Endothelial cell of umbilical vein (primary cell): Measurements from ENCODE around the gene IFIT1B. TPM values are rescaled to one million over a fixed set of nuclear protein-coding genes. Genes with fewer than 3 reads are reported as not detected.

Experiments used
- BruUV-seq: library from RNA; stranded (reverse); fragments of 400-500 nt; replicated peaks from 2 replicates; lab custom pipeline; 2021; lab: Mats Ljungman, UMichigan
- CTCF ChIA-PET: fragments of 300-600, 350-600 bp; sonication (Branson Sonifier 250); formaldehyde crosslinking; loops from one replicate; lab custom pipeline; 2021; ENCODE audit warnings: antibody characterized with exemption, inconsistent platforms; lab: Charles Lee
- POLR2A ChIA-PET: fragments of 300-600, 350-600 bp; sonication (Branson Sonifier 250); formaldehyde crosslinking; loops from one replicate; lab custom pipeline; 2021; ENCODE audit warnings: antibody characterized with exemption, inconsistent platforms; lab: Charles Lee
- DNase-seq: peaks from one replicate; pipeline ENCODE4 v3.0.0-alpha.2; 2011; ENCODE audit warnings: low read depth, low spot score
- FAIRE-seq: peaks from 2 replicates; lab custom pipeline; 2011; peaks lifted over from hg19 to GRCh38; lab: Jason Lieb, UNC
- H2AFZ ChIP-seq: 2 replicates; pipeline ENCODE4 v1.6.0; 2012; ENCODE audit warnings: low read depth, low read length, control low read depth, inconsistent platforms
- H3K27ac ChIP-seq: 2 replicates; pipeline ENCODE4 v1.5.1; 2011; ENCODE audit warnings: low read depth, mild to moderate bottlenecking, control low read depth, low read length, moderate library complexity; ENCODE audit not compliant: insufficient read depth
- H3K27me3 ChIP-seq, 2 experiments: 2 replicates each; pipeline versions ENCODE4 v1.6.0 to v1.6.1; 2011; ENCODE audit warnings: low read length in 2 of 2, mixed read lengths in 1 of 2; ENCODE audit not compliant: control insufficient read depth in 2 of 2, insufficient read depth in 2 of 2
- H3K36me3 ChIP-seq, 2 experiments: 2 replicates in 1 of 2; 3 replicates in 1 of 2; pipeline ENCODE4 v1.5.1; 2011; ENCODE audit warnings: low read length in 2 of 2, mild to moderate bottlenecking in 1 of 2, moderate library complexity in 1 of 2; ENCODE audit not compliant: control insufficient read depth in 2 of 2, insufficient read depth in 2 of 2; ENCODE audit errors: extremely low read depth in 1 of 2
- H3K4me1 ChIP-seq: 3 replicates; pipeline ENCODE4 v1.5.1; 2011; ENCODE audit warnings: mild to moderate bottlenecking, low read length; ENCODE audit not compliant: control insufficient read depth, insufficient read depth; ENCODE audit errors: extremely low read depth
- H3K4me2 ChIP-seq: 2 replicates; pipeline ENCODE4 v1.6.1; 2011; ENCODE audit warnings: low read length, control low read depth, mixed read lengths; ENCODE audit not compliant: insufficient read depth
- H3K4me3 ChIP-seq, 3 experiments: fragments of 200-600 bp in 1 of 3; sonication (generic), shearing (Covaris generic) in 1 of 3; replicated peaks in 1 of 3; 2 replicates each; pipeline ENCODE4 v1.5.1; 2011 to 2016; ENCODE audit warnings: control low read depth in 3 of 3, low read length in 3 of 3, mild to moderate bottlenecking in 2 of 3, inconsistent platforms in 1 of 3, low read depth in 1 of 3, moderate library complexity in 1 of 3; ENCODE audit not compliant: insufficient read depth in 1 of 3
- H3K79me2 ChIP-seq: 2 replicates; pipeline ENCODE4 v1.6.0; 2012; ENCODE audit warnings: low read length, inconsistent platforms; ENCODE audit not compliant: control insufficient read depth, insufficient read depth
- H3K9ac ChIP-seq: replicated peaks from 2 replicates; pipeline ENCODE3; 2011; ENCODE audit warnings: low read length, control low read depth; ENCODE audit not compliant: insufficient read depth; ENCODE audit errors: extremely low read depth
- H3K9me1 ChIP-seq: replicated peaks from 3 replicates; pipeline ENCODE4 v1.6.0; 2011; ENCODE audit warnings: mild to moderate bottlenecking, low read length; ENCODE audit not compliant: control insufficient read depth, insufficient read depth; ENCODE audit errors: extremely low read depth
- H3K9me3 ChIP-seq: replicated peaks from 2 replicates; pipeline ENCODE4 v1.5.1; 2012; ENCODE audit warnings: low read length, inconsistent platforms; ENCODE audit not compliant: control insufficient read depth, insufficient read depth
- H4K20me1 ChIP-seq: replicated peaks from 2 replicates; pipeline ENCODE3; 2011; ENCODE audit warnings: mild to moderate bottlenecking, low read length; ENCODE audit not compliant: control insufficient read depth, insufficient read depth; ENCODE audit errors: extremely low read depth
- CTCF ChIP-seq, 2 donors: IDR thresholded peaks; 1 replicate in 1 of 2; 2 replicates in 1 of 2; pipeline ENCODE4 v1.5.1; 2011; ENCODE audit warnings: low read length in 2 of 2, mild to moderate bottlenecking in 2 of 2, moderate library complexity in 2 of 2, control low read depth in 1 of 2, inconsistent platforms in 1 of 2, low read depth in 1 of 2; ENCODE audit not compliant: insufficient read depth in 1 of 2; ENCODE audit errors: extremely low read depth in 1 of 2
- EZH2 ChIP-seq: IDR thresholded peaks from 2 replicates; pipeline ENCODE4 v1.6.1; 2012; ENCODE audit warnings: borderline replicate concordance, low read depth, mild to moderate bottlenecking, moderate library complexity, low read length, inconsistent platforms; ENCODE audit not compliant: severe bottlenecking
- FOS ChIP-seq: IDR thresholded peaks from 2 replicates; pipeline ENCODE4 v1.6.1; 2011; ENCODE audit warnings: mild to moderate bottlenecking, low read length, moderate library complexity, borderline replicate concordance; ENCODE audit not compliant: insufficient read depth
- JUN ChIP-seq: IDR thresholded peaks from 2 replicates; pipeline ENCODE4 v1.6.1; 2011; ENCODE audit warnings: borderline replicate concordance, low read depth; ENCODE audit not compliant: insufficient read length, insufficient read depth
- MYC ChIP-seq: IDR thresholded peaks from one replicate; pipeline ENCODE4 v1.6.1; 2011; ENCODE audit warnings: mild to moderate bottlenecking, low read depth, low read length
- POLR2A ChIP-seq: IDR thresholded peaks from 2 replicates; pipeline ENCODE4 v1.6.1; 2012; ENCODE audit warnings: low read depth, mild to moderate bottlenecking, control low read depth, low read length
- POLR2AphosphoS5 ChIP-seq: IDR thresholded peaks from 2 replicates; pipeline ENCODE4 v1.6.1; 2012; ENCODE audit warnings: low read depth, mild to moderate bottlenecking, control low read depth, low read length, moderate library complexity; ENCODE audit not compliant: insufficient read depth
- dilution Hi-C: fragments of 300-500 bp; cut with MboI; formaldehyde crosslinking; loops from one replicate; pipeline ENCODE4 v1.15.0; 2019; ENCODE audit warnings: low sequenced_read_pairs; ENCODE audit not compliant: extremely low pct_ligation_motif_present
- intact Hi-C: fragments of 100-400 bp; cut with micrococcal nuclease; formaldehyde crosslinking; loops from one replicate; pipeline ENCODE4 v1.10.0; 2022
- polyA plus RNA-seq, 4 experiments: library from polyadenylated mRNA; depleted of rRNA in 3 of 4; stranded (reverse) in 3 of 4; unstranded in 1 of 4; fragments of >200 nt; gene quantifications; 2 replicates each; pipeline versions ENCODE4 v1.2.1 to v1.2.3, GENCODE V29; 2011 to 2012; ENCODE audit warnings: missing spikeins in 1 of 4
- total RNA-seq: library from RNA; stranded (reverse); gene quantifications from 2 replicates; pipeline ENCODE4 v1.2.3, GENCODE V29; 2021

IFIT1B gene
- total and polyA plus RNA-seq, 2 donors (not counting 3 experiments of a cell fraction or from before 2014, with no cell fraction given): not detected

GRCh38 chr10:89382757-89383156 is 4.9 kb downstream of the IFIT1B start:
- no peak for FAIRE-seq
- H3K4me3 ChIP-seq: no peak overlapping the region
- no peak for DNase-seq
- H3K9me1 ChIP-seq: no peaks in the 10 kb centered on the region
- TF ChIP-seq MYC (no peak), POLR2AphosphoS5 (no peak), POLR2A (no peak), FOS (no peak), CTCF (IDR thresholded peaks at IDR 0.05; ENCODE audit: extremely low read depth in 1 of 2, insufficient read depth in 1 of 2, low read depth in 1 of 2, low read length in 2 of 2) (no peak), JUN (no peak), EZH2 (no peak)
- H3K79me2 ChIP-seq: no peaks in the 10 kb centered on the region
- dilution Hi-C loops (no loop called here), intact Hi-C loops (no loop called here)
- no peaks in the 10 kb centered on the region for H3K9me3 ChIP-seq
- POLR2A ChIA-PET: no interaction called here
- H3K4me1 ChIP-seq: no peaks in the 10 kb centered on the region
- BruUV-seq: no TSS peak
- no peak overlapping the region for H3K27ac ChIP-seq
- no peak overlapping the region for H3K9ac ChIP-seq
- H2AFZ ChIP-seq: no peak overlapping the region
- no peak overlapping the region for H3K4me2 ChIP-seq
- CTCF ChIA-PET: no interaction called here
- H4K20me1 ChIP-seq: no peaks in the 10 kb centered on the region
- H3K27me3 ChIP-seq: peaks cover 14 to 16% of the 10 kb centered on the region in 2 experiments
- H3K36me3 ChIP-seq: no peaks in the 10 kb centered on the region
